NB4 (cell line): ENCODE measurements around the gene NUAK1.

Source experiments
- CTCF ChIP-seq: IDR thresholded peaks from one replicate; pipeline ENCODE4 v1.5.1; 2012; ENCODE audit warnings: low read depth, low read length
- MAX ChIP-seq: IDR thresholded peaks from 2 replicates; pipeline ENCODE4 v1.6.1; 2011; ENCODE audit warnings: low read depth, low read length
- MYC ChIP-seq: IDR thresholded peaks from 2 replicates; pipeline ENCODE4 v1.6.1; 2011; ENCODE audit warnings: low read depth, low read length
- POLR2A ChIP-seq: IDR thresholded peaks from 2 replicates; pipeline ENCODE4 v1.6.1; 2011; ENCODE audit warnings: mild to moderate bottlenecking; ENCODE audit not compliant: insufficient read length; ENCODE audit errors: extremely low read depth

GRCh38 chr12:106176560-106176959 lies 37.8 kb upstream of the NUAK1 start:
- TF ChIP-seq CTCF (no peak), POLR2A (no peak), MAX (no peak), MYC (no peak)
